ENCODE data around the gene BRMS1.

BRMS1 gene

DNA sequence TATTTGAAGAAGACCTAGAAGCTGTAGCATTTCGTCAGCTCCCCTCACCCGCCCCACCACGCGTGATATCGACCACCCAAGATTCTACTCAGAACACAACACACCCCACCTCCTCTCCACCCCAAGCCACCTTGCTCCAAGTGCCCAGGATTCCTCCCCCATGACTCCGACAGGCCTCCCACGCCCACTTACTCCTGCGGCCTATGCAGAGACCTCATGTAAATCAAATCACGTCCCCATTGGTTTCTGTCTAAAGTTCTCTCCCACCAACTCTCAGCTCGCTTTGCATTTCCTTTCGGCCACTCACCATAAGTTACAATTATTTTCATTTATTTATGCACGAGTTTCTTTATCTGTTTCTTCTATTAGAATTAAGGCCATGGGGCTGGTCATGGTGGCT is 42.2 kb downstream of the BRMS1 start:
- no peak for DNase-seq

DNA sequence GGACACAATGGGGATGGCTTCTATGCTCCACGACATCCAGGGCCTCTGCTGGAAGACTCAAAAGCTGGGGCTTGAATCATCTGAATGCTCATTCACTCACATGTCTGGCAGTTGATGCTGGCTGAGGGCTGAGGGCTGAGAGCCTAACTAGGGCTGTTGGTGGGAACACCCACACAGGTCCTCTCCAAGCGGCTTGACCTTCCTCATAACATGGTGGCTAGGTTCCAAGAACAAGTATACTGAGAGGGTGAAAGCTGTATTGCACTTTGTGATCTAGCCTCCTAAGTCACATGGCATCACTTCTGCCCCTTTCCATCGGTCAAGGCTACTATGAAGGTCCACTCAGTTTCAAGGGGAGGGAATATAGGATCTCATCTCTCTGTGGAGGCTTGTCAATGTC is 45.7 kb downstream of the BRMS1 start:
- DNase-seq = no peak

DNA sequence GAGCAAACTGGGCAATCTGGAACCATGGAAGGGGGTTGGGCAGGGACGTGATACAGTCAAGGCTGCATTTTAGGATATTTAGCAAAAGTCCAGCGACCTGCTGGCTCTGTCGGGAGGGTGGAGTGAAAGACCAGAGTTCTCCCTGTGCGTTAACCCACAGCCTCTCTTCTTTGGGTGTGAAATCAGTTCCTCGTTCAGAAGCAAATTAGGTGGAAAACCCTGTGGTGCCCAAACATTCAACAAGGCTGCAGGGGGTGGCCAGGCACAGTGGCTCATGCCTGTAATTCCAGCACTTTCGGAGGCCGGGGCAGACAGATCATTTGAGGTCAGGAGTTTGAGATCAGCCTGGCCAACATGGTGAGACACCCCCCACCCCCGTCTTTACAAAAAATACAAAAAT is 47.3 kb downstream of the BRMS1 start:
- no peak for DNase-seq

DNA sequence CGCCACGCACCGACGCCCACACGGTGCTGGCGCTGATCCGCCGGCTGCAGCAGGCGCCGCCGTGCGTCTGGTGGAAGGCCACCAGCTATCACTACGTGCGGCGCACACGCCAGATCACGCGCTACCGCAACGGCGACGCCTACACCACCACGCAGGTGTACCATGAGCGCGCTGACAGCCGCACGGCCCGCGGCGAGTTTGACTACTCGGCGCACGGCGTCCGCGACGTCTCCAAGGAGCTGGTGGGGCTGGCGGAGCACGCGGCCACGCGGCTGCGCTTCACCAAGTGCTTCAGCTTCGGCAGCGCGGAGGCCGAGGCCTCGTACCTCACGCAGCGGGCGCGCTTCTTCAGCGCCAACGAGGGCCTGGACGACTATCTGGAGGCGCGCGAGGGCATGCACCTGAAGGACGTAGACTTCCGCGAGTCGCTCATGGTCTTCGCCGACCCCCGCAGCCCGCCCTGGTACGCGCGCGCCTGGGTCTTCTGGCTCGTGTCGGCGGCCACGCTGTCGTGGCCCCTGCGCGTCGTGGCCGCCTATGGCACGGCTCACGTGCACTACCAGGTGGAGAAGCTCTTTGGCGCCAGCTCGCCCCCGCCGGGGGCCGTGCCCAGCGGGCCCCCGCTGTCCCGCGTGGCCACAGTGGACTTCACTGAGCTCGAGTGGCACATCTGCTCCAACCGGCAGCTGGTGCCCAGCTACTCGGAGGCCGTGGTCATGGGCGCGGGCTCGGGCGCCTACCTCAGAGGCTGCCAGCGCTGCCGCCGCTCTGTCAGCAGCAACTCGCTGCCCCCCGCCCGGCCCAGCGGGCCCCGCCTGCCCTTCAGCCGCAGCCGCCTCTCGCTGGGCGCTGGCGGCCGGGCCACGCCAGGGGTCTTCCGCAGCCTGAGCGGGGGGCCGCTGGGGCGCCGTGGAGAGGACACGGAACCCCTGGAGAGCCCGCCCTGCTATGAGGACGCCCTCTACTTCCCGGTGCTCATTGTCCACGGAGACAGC is 50.0 kb downstream of the BRMS1 start:
- DNase-seq = no peak

DNA sequence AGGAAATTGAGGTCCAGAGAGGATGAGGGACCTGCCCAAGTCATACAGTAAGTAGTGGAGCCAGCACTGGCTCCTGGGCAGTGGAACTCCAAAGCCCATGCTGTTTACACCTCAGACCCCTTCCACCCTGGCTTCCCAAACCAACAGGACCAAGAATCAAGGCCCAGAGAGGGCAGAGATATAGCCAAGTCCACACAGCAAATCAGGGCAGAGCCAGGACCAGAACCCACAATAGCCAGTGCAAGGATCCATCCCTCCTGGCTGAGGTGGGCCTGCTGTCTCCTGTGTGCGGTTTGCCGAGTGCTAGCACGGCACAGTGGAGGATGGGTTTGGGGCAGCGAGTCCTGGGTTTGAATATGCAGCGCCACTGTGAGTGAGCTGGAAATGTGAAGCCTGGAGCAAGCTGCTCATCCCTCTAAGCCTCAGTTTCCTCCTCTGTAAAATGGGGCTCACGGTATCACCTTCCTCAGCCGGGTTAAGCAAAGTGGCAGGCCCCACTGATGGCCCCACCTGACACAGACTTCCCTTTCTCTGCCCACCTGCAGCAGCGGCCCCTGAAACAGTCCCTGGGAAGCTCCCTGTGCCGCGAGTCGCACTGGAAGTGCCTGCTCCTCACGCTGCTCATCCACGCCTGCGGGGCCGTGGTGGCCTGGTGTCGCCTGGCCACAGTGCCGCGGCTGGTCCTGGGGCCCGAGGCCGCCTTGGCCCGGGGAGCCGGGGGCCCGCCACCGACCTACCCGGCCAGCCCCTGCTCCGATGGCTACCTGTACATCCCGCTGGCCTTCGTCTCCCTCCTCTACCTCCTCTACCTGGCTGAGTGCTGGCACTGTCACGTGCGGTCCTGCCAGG is 50.9 kb downstream of the BRMS1 start:
- no peak for DNase-seq

- no peak for DNase-seq
Measured at GRCh38 chr11:66293352-66293751, 51.6 kb downstream of the BRMS1 start.

DNA sequence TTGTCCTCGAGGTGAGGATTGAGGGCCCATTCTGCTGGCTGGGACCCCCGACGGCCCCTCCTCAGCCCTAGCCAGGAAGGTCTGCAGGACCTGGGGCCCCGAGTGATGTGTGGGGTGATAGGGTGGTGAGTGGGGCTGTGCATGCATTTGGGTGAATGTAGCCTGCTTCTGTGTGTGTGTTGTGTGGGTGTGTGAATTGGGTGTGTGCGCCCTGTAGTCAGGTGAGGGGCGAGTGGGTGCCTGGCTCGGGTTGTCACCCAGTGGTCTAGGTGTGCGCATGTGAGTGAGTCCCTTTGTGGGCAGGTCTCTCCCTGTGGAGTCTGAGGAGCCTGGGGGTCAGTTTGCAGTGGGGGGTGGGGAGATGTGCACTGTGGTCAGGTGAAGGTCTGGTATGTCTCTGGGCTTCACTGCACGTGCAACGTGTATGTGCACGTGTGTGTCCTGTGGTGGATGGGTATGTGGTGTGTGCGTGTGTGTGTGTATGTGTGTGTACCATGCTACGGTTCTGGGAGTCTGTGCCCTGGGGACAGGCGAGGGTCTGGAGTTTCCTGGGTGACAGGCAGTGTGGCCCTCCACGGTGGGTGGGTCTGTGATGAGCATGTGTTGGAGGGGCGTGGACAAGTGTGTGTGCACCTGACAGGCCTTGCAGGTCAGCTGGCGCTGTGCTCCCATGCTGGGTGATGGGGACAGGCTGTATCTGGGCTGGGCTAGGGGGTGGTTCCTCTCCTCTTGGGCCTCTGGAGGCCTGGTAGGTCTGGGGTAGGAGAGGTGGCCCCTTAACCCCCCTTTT is 52.2 kb downstream of the BRMS1 start:
- DNase-seq = no peak

- no peak for DNase-seq
Measured at GRCh38 chr11:66291706-66292542, 53.0 kb downstream of the BRMS1 start, which contains the start of gene TMEM151A. Gene TMEM151A (plus strand): TSS chr11:66291894. CDS start chr11:66292014, 120 bp downstream.

GRCh38 chr11:66291303-66291705 is 53.6 kb downstream of the BRMS1 start:
- no peak for DNase-seq

GRCh38 chr11:66290330-66290621 is 54.6 kb downstream of the BRMS1 start:
- no peak for DNase-seq

- peak in 1 of 2 donors; percentile 70 for DNase-seq
Measured at GRCh38 chr11:66289548-66290329, 55.2 kb downstream of the BRMS1 start.

DNA sequence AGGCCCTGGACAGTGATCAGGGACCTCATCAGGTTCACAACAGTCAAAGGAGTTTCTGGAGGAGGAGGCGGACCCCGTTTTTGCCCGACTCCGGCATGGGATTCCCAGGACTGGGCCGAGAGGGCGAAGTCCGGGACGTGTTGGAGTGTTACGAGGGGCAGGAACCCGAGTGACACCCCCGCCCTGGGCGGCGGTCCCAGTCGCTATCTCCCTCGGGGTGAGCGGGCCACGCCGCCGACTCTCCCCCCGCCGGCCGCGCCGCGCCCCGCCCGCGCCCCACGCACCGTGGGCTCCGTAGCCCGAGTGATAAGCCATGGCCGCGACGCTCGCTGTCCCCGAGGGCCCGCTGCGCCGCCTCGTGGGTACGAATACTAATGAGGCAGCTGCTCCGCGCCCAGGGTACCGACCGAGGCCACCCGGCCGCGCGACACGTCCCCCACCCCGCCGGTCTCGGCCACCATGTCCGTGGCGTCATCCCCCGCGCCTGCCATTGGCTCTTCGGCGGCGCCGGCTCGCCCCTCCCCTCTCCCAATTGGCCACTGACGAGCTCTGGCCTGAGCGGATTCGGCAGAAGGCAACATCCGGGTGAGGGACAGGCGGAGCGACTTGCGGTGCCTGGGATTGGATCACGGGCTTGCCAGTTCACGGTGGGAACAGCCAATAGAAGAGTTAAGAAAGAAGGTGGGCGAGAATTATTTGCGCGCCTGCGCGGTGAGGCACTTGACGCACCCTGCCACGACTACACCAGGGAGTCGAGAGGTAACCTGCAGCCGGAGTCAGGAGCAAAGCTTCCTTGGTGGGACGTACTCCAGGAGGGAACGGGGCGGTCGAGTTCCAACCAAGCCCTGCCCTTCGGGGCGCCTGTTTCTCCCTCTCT is 56.0 kb downstream of the BRMS1 start, which contains the start of gene YIF1A:
Gene YIF1A, minus strand, starts transcription at position 473 of the 877 bp plus-strand sequence. Its CDS starts 158 bp downstream, at position 315.
- peak; percentile 80 to 99 for DNase-seq

DNA sequence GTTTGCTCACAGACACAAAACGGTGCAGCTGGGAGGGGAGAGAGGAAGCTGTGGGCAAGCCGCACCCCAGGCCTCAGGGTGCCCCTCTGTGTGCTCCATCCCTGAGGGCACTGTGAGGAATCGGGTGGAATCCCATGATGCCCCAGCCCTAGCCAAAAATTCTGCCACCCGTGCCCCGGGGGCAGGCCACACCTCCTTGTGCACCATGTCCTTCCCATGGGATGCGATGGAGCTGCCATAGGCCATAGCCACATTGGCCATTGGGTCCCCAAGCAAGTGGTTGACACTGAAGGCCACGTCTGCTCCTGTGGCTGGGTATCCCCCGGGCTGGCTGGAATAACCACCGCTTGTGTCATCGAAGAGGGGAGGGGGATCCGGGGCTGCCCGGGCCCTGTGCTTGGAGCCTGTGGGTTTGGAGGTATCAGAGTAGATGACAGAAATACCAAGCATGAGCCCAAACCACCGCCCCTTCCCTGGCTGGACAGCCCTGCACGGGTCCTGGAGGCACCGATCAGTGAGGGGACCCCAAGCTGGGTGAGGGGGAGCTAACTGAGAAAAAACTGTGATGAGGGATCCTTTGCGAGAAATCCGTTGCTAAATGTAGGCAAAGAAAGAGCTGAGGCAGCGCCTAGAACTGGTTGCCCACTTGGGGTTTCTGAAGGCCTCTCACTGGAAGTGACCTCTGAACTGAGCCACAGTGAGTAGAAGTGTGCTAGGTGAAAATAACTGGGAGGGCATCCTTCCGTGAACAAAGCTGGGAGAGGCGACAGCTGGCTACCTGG is 56.8 kb downstream of the BRMS1 start:
- no peak for DNase-seq

All from bone marrow (tissue), 2 donors.